Stimulated activated CD4-positive, alpha-beta T cell treated with anti-CD3 and anti-CD28 coated beads, Interleukin-4, amount 100 ng/mL, for 48 hours (primary cell): Measurements from ENCODE around the gene LRRN2.
"Not testable (repeated sequence)": the region's sequence is repeated elsewhere in the genome, so short reads cannot be mapped to it uniquely, and the experiment has no call there.

Source experiments
- DNase-seq, 2 donors: peaks; one replicate each; pipeline ENCODE4 v3.0.0-alpha.2; 2020; ENCODE audit warnings: low read depth in 2 of 2

LRRN2 gene

DNA sequence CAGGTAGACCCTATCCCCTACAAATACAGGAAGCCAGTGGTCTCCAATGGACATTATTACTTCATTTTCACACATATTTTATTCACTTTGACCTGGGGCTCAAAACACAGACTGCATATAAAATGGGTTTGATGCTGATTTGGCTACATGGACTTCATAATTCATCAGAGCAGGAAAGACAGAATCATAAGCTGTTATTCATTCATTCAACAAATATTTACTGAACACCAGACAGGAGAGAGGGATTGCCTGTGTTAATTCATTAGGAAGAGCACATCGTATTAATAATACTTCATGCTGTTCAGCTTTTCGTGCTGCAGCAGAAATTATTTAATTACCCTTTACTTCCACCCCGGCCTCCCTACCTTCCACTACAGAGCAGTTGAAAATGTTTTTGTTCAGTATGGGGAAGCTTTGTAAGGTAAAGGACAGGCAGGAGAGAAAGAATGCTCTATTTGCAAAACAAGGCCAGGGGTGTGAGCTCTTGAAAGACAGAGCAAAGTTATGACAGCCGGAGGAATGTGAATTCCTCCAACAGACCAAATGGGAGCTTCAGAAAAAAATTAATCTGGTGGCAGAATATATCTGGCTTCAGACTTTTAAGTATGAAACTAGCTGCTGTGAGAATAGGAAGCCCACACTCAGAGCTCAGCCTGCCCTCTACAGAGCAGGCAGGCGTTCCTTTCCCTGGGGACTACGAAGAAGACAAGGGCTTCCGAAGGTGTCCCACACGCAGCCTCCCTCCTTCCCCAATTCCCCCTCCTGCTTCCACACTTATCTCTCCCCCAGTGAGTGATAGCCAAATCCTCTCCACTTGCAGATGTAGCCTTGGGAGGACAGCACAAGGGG is 111.3 kb downstream of the LRRN2 start:
- no peak for DNase-seq

DNA sequence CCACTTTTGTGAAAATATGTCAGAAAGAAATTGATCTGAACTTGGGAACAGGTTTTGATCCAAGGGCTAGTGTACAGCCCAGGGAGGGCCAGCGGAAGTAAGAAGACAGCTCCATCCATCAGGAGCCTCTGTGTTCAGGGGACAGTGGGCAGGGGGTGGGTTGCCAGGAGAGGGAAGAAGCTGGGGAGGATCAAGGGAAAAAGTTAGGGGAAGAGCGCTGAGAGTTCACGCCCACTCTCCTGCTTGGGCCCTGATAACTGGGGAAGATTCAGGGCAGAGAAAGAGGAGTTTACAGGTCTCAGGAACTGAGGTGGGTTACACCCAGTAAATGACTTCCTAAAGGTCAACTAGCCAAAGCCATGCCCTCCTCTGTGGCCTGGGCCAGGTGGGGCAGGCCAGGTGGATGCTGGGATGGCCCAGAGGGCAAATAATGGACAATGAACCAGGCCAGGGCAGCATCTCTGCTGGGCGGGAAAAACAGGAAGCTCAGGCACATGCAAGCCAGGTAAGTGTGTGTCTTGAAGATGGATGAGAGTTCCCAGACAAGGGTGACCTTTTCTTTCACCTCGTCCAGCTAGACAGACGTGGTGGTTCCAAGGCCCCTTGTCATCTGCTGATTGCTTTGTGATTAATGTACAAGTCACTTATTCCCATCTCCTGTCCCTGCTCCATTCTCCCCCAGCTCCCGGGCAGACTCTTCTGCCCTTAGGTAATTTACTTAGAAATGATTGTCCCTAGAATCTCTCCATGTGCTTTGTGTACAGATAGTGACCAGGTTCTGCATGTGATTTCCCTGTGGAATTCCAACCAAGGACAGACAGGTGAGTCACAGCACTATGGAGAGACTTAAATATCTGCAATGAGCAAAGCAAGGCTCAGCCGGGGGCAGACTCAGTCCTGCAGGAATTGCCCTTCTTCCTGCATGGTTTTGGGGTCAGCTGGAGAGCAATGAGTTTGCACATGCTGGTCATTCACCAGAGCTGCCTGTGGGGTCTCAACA is 112.3 kb downstream of the LRRN2 start:
- no peak for DNase-seq

DNA sequence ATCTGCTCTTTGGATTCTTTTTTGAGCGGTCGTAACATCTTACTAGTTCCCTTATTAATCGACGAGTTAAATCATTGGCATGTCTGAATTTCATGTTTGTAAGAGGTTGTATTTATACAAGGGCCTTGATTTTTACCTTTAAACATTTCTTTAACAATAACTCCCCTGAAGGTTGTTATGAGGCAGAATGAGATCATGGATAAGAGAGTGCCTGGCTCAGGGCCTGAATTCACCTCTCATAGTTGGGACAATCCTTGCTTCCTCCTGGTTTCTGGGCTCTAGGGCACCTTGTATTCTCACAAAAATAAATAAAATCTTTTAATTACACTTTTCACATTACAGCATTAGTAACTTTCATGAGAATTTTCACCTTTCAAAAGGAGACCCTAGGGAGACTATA is 113.9 kb downstream of the LRRN2 start:
- no peak for DNase-seq

DNA sequence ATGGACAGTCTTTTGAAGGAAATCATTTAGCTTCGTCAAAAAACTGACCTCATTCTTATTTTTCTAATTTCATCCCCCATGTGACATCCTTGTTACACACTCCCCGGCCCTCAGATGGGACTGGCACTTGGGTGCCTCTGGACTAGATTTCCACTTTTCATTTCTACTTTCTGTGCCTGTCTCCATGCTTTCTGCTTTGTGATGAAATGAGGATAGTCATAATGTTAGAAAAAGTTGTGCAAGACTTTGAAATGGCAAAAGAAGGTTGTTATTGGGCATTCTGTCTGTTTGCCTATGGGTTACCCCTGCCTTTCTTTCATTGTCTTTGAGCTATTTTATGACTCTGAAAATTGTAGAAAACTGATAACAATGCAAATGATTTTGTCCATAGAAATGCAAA is 114.4 kb downstream of the LRRN2 start:
- DNase-seq = no peak

DNA sequence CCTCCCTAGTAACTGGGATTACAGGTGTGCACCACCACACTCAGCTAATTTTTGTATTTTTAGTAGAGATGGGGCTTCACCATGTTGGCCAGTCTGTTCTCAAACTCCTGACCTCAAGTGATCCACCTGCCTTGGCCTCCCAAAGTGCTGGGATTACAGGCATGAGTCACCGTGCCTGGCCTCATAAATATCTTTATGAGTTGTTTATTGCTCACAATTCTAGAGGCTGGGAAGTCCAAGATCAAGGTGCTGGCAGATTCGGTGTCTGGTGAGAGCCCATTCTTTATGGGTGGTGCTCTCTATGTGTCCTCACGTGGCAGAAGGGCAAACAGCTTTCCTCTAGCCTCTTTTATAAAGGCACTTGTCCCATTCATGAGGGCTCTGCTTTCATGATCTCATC is 115.5 kb downstream of the LRRN2 start:
- DNase-seq = not testable (repeated sequence)

DNA sequence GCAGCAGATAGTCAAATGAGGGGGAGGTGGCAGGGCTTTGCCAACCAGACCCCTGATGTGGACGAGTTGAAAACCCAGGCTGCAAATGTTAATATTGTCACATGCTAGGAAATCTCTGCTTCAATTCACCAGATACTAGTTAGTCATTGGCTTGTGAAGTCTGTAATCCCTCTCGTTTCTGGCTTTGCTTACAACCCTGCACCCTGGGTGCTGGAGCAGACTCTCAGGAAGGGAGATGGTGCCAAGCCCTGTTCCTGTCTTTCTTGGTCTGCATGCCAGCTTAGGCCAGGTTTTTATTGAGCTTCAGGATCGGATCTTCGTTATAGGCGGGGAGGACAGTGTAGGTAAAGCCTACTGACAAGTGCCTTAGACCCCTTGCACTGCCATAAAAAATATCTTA is 116.1 kb downstream of the LRRN2 start:
- DNase-seq = no peak

DNA sequence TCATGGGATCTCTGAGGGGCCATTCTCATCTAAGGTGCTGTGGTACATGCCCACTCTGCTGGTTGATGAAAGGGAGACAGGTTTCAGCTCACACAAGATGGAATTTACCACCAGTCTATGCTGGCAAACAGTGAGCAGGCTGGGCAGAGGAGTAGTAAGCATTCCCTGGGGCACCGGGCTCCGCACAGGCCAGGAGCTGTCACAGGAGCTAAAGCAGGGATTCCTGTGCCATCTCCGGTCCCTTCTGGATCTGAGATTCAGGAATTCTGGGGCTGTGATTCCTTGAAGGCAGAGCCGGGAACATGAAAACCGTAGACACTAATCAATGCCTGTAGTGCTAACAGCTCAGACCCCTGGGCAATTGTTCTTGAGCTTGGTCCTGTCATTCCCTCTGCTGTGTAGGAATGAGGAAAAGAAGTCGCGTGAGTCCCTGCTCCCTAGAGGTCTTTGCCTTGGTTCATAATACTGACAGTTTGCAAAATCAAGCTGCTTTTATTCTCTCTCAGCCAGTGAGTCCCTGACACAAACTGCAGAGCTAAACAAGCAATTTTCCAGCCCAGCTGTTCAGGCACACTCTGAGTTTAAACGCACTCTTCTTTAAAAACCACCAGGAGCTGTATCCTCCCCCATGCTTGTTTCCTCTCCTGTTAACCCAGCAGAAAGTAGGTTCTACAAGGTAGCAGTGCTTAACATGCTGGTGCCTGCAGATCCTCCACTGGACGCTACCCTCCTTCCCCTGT is 116.8 kb downstream of the LRRN2 start:
- no peak for DNase-seq
